ENCODE data around the gene GBGT1. TPM values are rescaled to one million over a fixed set of nuclear protein-coding genes. Genes with fewer than 3 reads are reported as not detected.

GBGT1 gene
- total RNA-seq, 1 experiment from 2014 or later = 16.5 TPM

GRCh38 chr9:133142684-133143622 lies 20.8 kb downstream of the GBGT1 start (continued):
- TF ChIP-seq ARID4B (CRISPR knock-in tag; IDR thresholded peaks at IDR 0.05; ENCODE audit: borderline replicate concordance) (no peak), PRRX2 (CRISPR knock-in tag; IDR thresholded peaks at IDR 0.05) (no peak), ZNF317 (CRISPR knock-in tag; IDR thresholded peaks at IDR 0.05; ENCODE audit: borderline replicate concordance, low read depth) (no peak), MXD4 (CRISPR knock-in tag; IDR thresholded peaks at IDR 0.05; ENCODE audit: borderline replicate concordance) (no peak), NFYB (CRISPR knock-in tag; conservative IDR thresholded peaks at IDR 0.05; ENCODE audit: low read depth) (no peak), ZBTB43 (CRISPR knock-in tag; IDR thresholded peaks at IDR 0.05) (no peak), ATF1 (CRISPR knock-in tag; IDR thresholded peaks at IDR 0.05) (no peak), PRDM15 (CRISPR knock-in tag; IDR thresholded peaks at IDR 0.05) (no peak)

GRCh38 chr9:133141833-133142595 lies 21.7 kb downstream of the GBGT1 start:
- ChIA-PET CTCF (interaction anchor here (1.0 kb wide), 1 partner anchor 101 kb away, joined by 3 read pairs; no protein-coding TSS in a partner anchor), POLR2A (no interaction called here)
- no peak overlapping the region for H3K27ac Mint-ChIP-seq
- no peaks in the 10 kb centered on the region for H3K9me3 Mint-ChIP-seq
- no peak overlapping the region for H3K4me3 Mint-ChIP-seq
- H3K4me1 Mint-ChIP-seq = peaks cover 11% of the 10 kb centered on the region
- H3K27me3 Mint-ChIP-seq (ENCODE audit: low read depth) = peaks cover 7% of the 10 kb centered on the region
- ATAC-seq (no peak), DNase-seq (ENCODE audit: low spot score) (no peak)
- H3K36me3 Mint-ChIP-seq = no peaks in the 10 kb centered on the region
- TF ChIP-seq ESRRA (CRISPR knock-in tag; IDR thresholded peaks at IDR 0.05; ENCODE audit: borderline replicate concordance) (no peak), ZNF219 (CRISPR knock-in tag; IDR thresholded peaks at IDR 0.05; ENCODE audit: borderline replicate concordance) (no peak), ZSCAN18 (CRISPR knock-in tag; IDR thresholded peaks at IDR 0.05) (no peak), ZNF121 (CRISPR knock-in tag; IDR thresholded peaks at IDR 0.05) (no peak), ZNF263 (CRISPR knock-in tag; IDR thresholded peaks at IDR 0.05; ENCODE audit: low read depth) (no peak), ZNF416 (CRISPR knock-in tag; IDR thresholded peaks at IDR 0.05) (no peak), ZBTB43 (CRISPR knock-in tag; IDR thresholded peaks at IDR 0.05) (no peak), MLX (CRISPR knock-in tag; IDR thresholded peaks at IDR 0.05) (no peak), CTCF (IDR thresholded peaks at IDR 0.05) (no peak)

All from WTC11 (cell line).